Hepatocyte (in vitro differentiated cells): Measurements from ENCODE around the gene CARD11.

ENCODE experiments used
- CTCF ChIP-seq: fragments of 200-600 bp; sonication (generic); IDR thresholded peaks from 2 replicates; pipeline ENCODE4 v1.5.1; 2016; ENCODE audit warnings: antibody characterized with exemption, mild to moderate bottlenecking; ENCODE audit not compliant: poor library complexity
- EZH2phosphoT487 ChIP-seq: fragments of 200-600 bp; sonication (generic); IDR thresholded peaks from one replicate; pipeline ENCODE4 v1.6.1; 2018; ENCODE audit warnings: antibody characterized with exemption, mild to moderate bottlenecking, low read depth, moderate library complexity; ENCODE audit not compliant: unreplicated experiment, severe bottlenecking

- TF ChIP-seq CTCF (no peak), EZH2phosphoT487 (no peak)
Observed at GRCh38 chr7:2993396-2993795, 50.3 kb downstream of the CARD11 start.
